Glomerular endothelial cell (primary cell): ENCODE measurements around the gene SBF2. TPM values are rescaled to one million over a fixed set of nuclear protein-coding genes. Genes with fewer than 3 reads are reported as not detected.

Experiments
- DNase-seq: peaks from one replicate; pipeline ENCODE4 v3.0.0-alpha.2; 2011; ENCODE audit warnings: low read depth, low spot score; ENCODE audit errors: extremely low read depth
- total RNA-seq: library from RNA; depleted of rRNA; stranded (reverse); fragments of >200 nt; gene quantifications from 2 replicates; pipeline ENCODE4 v1.2.3, GENCODE V29; 2015

Gene SBF2
- total RNA-seq, 1 donor from 2014 or later = 35.5 TPM

- DNase-seq = no peak
These were observed 468.1 kb downstream of the SBF2 start for GRCh38 chr11:9825895-9826294.

GRCh38 chr11:9825315-9825714, 468.7 kb downstream of the SBF2 start:
- DNase-seq = peak; percentile 34

GRCh38 chr11:9823887-9824385, 470.1 kb downstream of the SBF2 start:
- DNase-seq = no peak

- DNase-seq = no peak
These were observed 470.6 kb downstream of the SBF2 start for GRCh38 chr11:9823439-9823838.

- no peak for DNase-seq
These were observed 472.8 kb downstream of the SBF2 start for GRCh38 chr11:9821008-9821752.

- no peak for DNase-seq
These were observed 473.8 kb downstream of the SBF2 start for GRCh38 chr11:9820260-9820659.

GRCh38 chr11:9817191-9817590, 476.8 kb downstream of the SBF2 start:
- no peak for DNase-seq

GRCh38 chr11:9815486-9816136, 478.4 kb downstream of the SBF2 start:
- no peak for DNase-seq

- no peak for DNase-seq
These were observed 479.9 kb downstream of the SBF2 start for GRCh38 chr11:9814108-9814507.

- no peak for DNase-seq
These were observed 485.1 kb downstream of the SBF2 start for GRCh38 chr11:9808943-9809342.

GRCh38 chr11:9806946-9807687, 486.9 kb downstream of the SBF2 start:
- DNase-seq = no peak

GRCh38 chr11:9804419-9804902, 489.6 kb downstream of the SBF2 start:
- DNase-seq = no peak

GRCh38 chr11:9803685-9804418, 490.2 kb downstream of the SBF2 start:
- no peak for DNase-seq

- no peak for DNase-seq
These were observed 491.6 kb downstream of the SBF2 start for GRCh38 chr11:9802291-9802861.

- no peak for DNase-seq
These were observed 494.1 kb downstream of the SBF2 start for GRCh38 chr11:9799886-9800285.

- no peak for DNase-seq
These were observed 496.7 kb downstream of the SBF2 start for GRCh38 chr11:9797300-9797699.

- DNase-seq = no peak
These were observed 497.2 kb downstream of the SBF2 start for GRCh38 chr11:9796854-9797253.

- DNase-seq = no peak
These were observed 497.8 kb downstream of the SBF2 start for GRCh38 chr11:9796266-9796665.

GRCh38 chr11:9790703-9791102, 503.3 kb downstream of the SBF2 start:
- no peak for DNase-seq

GRCh38 chr11:9789910-9790309, 504.1 kb downstream of the SBF2 start:
- no peak for DNase-seq
